ENCODE data around the gene TRPM3. TPM values are rescaled to one million over a fixed set of nuclear protein-coding genes. Genes with fewer than 3 reads are reported as not detected.

The TRPM3 gene
- total and polyA plus RNA-seq, 9 of the 15 experiments (the other 6 are each of a cell fraction or from before 2014, with no cell fraction given): 0.04 TPM; not detected in 8

DNA sequence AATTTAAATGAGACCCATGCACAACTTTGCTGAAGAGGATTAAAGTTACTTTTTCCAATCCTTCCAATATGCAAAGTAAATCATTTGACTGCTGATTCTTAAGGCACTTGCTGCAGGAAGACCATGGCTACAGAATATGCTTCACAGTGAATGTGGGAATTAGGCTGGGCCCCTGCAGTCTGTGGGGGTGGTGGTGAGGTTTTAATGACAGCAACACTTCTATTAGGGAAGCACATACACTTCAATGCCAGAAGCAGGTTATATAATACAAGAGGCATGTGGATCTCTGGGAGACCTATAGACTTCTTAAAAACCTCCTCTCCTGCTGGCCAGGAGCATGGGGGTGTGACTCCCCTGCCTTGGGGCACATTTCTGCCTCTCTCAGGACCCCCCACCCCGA lies 582.4 kb downstream of the TRPM3 start:
- H3K27me3 ChIP-seq (ENCODE audit: control insufficient read depth in 2 of 2, insufficient read depth in 2 of 2, low read length in 2 of 2): peaks cover 0 to 18% of the 10 kb centered on the region in 2 experiments; a peak in 3 of 5 replicates
- H3K27ac ChIP-seq (ENCODE audit: extremely low read depth, low read depth, low read length): no peak overlapping the region
- WGBS (ENCODE audit: insufficient coverage, low coverage, missing lambda C conversion rate): no CpG with 5 or more reads among the region's 1 CpG
- H2AFZ ChIP-seq (ENCODE audit: low read depth, low read length): no peak overlapping the region
- H4K20me1 ChIP-seq (replicated peaks; ENCODE audit: control insufficient read depth, insufficient read depth, low read length): no peaks in the 10 kb centered on the region
- in situ Hi-C loops (cut with MboI): no loop called here
- peaks cover 0 to 4% of the 10 kb centered on the region in 2 experiments; a peak in 2 of 5 replicates for H3K4me1 ChIP-seq (replicated peaks in 1 of 2; ENCODE audit: control insufficient read depth in 2 of 2, insufficient read depth in 2 of 2, low read length in 2 of 2)
- ChIA-PET POLR2A (interaction anchor here (1.2 kb wide), 1 partner anchor 11 kb away, joined by 3 read pairs; no protein-coding TSS in a partner anchor), CTCF (ENCODE audit: low intra/inter-chr PET ratio) (no interaction called here)
- no peaks in the 10 kb centered on the region for H3K9me3 ChIP-seq (replicated peaks; ENCODE audit: control insufficient read depth, insufficient read depth, low read depth, low read length)
- no peaks in the 10 kb centered on the region for H3K79me2 ChIP-seq (ENCODE audit: control insufficient read depth, insufficient read depth, low read length)
- H3K36me3 ChIP-seq (ENCODE audit: control insufficient read depth, insufficient read depth, low read length): no peaks in the 10 kb centered on the region
- no peak overlapping the region for H3K4me2 ChIP-seq (ENCODE audit: insufficient read depth, low read length)
- TF ChIP-seq ZKSCAN3 (CRISPR knock-in tag; IDR thresholded peaks at IDR 0.05) (no peak), HCFC1 (IDR thresholded peaks at IDR 0.05; ENCODE audit: low read depth, low read length) (no peak), HLTF (IDR thresholded peaks at IDR 0.05) (no peak), ZNF707 (CRISPR knock-in tag; conservative IDR thresholded peaks at IDR 0.05) (no peak), ETV6 (IDR thresholded peaks at IDR 0.05; ENCODE audit: borderline replicate concordance in 1 of 2, low read depth in 2 of 2, low read length in 1 of 2) (no peak), ETV6 (CRISPR knock-in tag; IDR thresholded peaks at IDR 0.05; ENCODE audit: borderline replicate concordance) (no peak), RB1 (IDR thresholded peaks at IDR 0.05; ENCODE audit: low read depth) (no peak), ZNF23 (CRISPR knock-in tag; IDR thresholded peaks at IDR 0.05) (no peak), FIP1L1 (IDR thresholded peaks at IDR 0.05; ENCODE audit: low read depth, low read length, poor library complexity, severe bottlenecking) (no peak), MTA1 (IDR thresholded peaks at IDR 0.05; ENCODE audit: borderline replicate concordance) (no peak), PHF8 (IDR thresholded peaks at IDR 0.05; ENCODE audit: borderline replicate concordance, low read length) (no peak), RNF2 (IDR thresholded peaks at IDR 0.05) (no peak)
- TF ChIP-seq, protein P1, sequence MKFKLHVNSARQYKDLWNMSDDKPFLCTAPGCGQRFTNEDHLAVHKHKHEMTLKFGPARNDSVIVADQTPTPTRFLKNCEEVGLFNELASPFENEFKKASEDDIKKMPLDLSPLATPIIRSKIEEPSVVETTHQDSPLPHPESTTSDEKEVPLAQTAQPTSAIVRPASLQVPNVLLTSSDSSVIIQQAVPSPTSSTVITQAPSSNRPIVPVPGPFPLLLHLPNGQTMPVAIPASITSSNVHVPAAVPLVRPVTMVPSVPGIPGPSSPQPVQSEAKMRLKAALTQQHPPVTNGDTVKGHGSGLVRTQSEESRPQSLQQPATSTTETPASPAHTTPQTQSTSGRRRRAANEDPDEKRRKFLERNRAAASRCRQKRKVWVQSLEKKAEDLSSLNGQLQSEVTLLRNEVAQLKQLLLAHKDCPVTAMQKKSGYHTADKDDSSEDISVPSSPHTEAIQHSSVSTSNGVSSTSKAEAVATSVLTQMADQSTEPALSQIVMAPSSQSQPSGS (CRISPR knock-in tag; IDR thresholded peaks at IDR 0.05): no peak
- TF ChIP-seq, protein P2, sequence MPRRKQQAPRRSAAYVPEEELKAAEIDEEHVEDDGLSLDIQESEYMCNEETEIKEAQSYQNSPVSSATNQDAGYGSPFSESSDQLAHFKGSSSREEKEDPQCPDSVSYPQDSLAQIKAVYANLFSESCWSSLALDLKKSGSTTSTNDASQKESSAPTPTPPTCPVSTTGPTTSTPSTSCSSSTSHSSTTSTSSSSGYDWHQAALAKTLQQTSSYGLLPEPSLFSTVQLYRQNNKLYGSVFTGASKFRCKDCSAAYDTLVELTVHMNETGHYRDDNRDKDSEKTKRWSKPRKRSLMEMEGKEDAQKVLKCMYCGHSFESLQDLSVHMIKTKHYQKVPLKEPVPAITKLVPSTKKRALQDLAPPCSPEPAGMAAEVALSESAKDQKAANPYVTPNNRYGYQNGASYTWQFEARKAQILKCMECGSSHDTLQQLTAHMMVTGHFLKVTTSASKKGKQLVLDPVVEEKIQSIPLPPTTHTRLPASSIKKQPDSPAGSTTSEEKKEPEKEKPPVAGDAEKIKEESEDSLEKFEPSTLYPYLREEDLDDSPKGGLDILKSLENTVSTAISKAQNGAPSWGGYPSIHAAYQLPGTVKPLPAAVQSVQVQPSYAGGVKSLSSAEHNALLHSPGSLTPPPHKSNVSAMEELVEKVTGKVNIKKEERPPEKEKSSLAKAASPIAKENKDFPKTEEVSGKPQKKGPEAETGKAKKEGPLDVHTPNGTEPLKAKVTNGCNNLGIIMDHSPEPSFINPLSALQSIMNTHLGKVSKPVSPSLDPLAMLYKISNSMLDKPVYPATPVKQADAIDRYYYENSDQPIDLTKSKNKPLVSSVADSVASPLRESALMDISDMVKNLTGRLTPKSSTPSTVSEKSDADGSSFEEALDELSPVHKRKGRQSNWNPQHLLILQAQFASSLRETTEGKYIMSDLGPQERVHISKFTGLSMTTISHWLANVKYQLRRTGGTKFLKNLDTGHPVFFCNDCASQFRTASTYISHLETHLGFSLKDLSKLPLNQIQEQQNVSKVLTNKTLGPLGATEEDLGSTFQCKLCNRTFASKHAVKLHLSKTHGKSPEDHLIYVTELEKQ (CRISPR knock-in tag; IDR thresholded peaks at IDR 0.05): no peak
- no peak overlapping the region for H3K4me3 ChIP-seq
- ATAC-seq (no peak), DNase-seq (ENCODE audit: extremely low read depth in 1 of 4, low spot score in 3 of 4) (no peak), FAIRE-seq (no peak)
- no TSS peak for BruUV-seq (replicated peaks)
- intact Hi-C loops (cut with micrococcal nuclease): no loop called here
- H3K9me1 ChIP-seq (ENCODE audit: control insufficient read depth, insufficient read depth, low read length): no peaks in the 10 kb centered on the region
- H3K9ac ChIP-seq (ENCODE audit: insufficient read depth in 1 of 2, low read depth in 2 of 2, low read length in 2 of 2): no peak overlapping the region

All from K562 (cell line).